Endothelial cell of umbilical vein (primary cell): Measurements from ENCODE around the gene CIB2. TPM values are rescaled to one million over a fixed set of nuclear protein-coding genes. Genes with fewer than 3 reads are reported as not detected.

ENCODE experiments used
- BruUV-seq: library from RNA; stranded (reverse); fragments of 400-500 nt; replicated peaks from 2 replicates; lab custom pipeline; 2021; lab: Mats Ljungman, UMichigan
- CTCF ChIA-PET: fragments of 300-600, 350-600 bp; sonication (Branson Sonifier 250); formaldehyde crosslinking; loops from one replicate; lab custom pipeline; 2021; ENCODE audit warnings: antibody characterized with exemption, inconsistent platforms; lab: Charles Lee
- POLR2A ChIA-PET: fragments of 300-600, 350-600 bp; sonication (Branson Sonifier 250); formaldehyde crosslinking; loops from one replicate; lab custom pipeline; 2021; ENCODE audit warnings: antibody characterized with exemption, inconsistent platforms; lab: Charles Lee
- DNase-seq: peaks from one replicate; pipeline ENCODE4 v3.0.0-alpha.2; 2011; ENCODE audit warnings: low read depth, low spot score
- FAIRE-seq: peaks from 2 replicates; lab custom pipeline; 2011; peaks lifted over from hg19 to GRCh38; lab: Jason Lieb, UNC
- H2AFZ ChIP-seq: 2 replicates; pipeline ENCODE4 v1.6.0; 2012; ENCODE audit warnings: low read depth, low read length, control low read depth, inconsistent platforms
- H3K27ac ChIP-seq: 2 replicates; pipeline ENCODE4 v1.5.1; 2011; ENCODE audit warnings: low read depth, mild to moderate bottlenecking, control low read depth, low read length, moderate library complexity; ENCODE audit not compliant: insufficient read depth
- H3K27me3 ChIP-seq, 2 experiments: 2 replicates each; pipeline versions ENCODE4 v1.6.0 to v1.6.1; 2011; ENCODE audit warnings: low read length in 2 of 2, mixed read lengths in 1 of 2; ENCODE audit not compliant: control insufficient read depth in 2 of 2, insufficient read depth in 2 of 2
- H3K36me3 ChIP-seq, 2 experiments: 2 replicates in 1 of 2; 3 replicates in 1 of 2; pipeline ENCODE4 v1.5.1; 2011; ENCODE audit warnings: low read length in 2 of 2, mild to moderate bottlenecking in 1 of 2, moderate library complexity in 1 of 2; ENCODE audit not compliant: control insufficient read depth in 2 of 2, insufficient read depth in 2 of 2; ENCODE audit errors: extremely low read depth in 1 of 2
- H3K4me1 ChIP-seq: 3 replicates; pipeline ENCODE4 v1.5.1; 2011; ENCODE audit warnings: mild to moderate bottlenecking, low read length; ENCODE audit not compliant: control insufficient read depth, insufficient read depth; ENCODE audit errors: extremely low read depth
- H3K4me2 ChIP-seq: 2 replicates; pipeline ENCODE4 v1.6.1; 2011; ENCODE audit warnings: low read length, control low read depth, mixed read lengths; ENCODE audit not compliant: insufficient read depth
- H3K4me3 ChIP-seq, 3 experiments: fragments of 200-600 bp in 1 of 3; sonication (generic), shearing (Covaris generic) in 1 of 3; replicated peaks in 1 of 3; 2 replicates each; pipeline ENCODE4 v1.5.1; 2011 to 2016; ENCODE audit warnings: control low read depth in 3 of 3, low read length in 3 of 3, mild to moderate bottlenecking in 2 of 3, inconsistent platforms in 1 of 3, low read depth in 1 of 3, moderate library complexity in 1 of 3; ENCODE audit not compliant: insufficient read depth in 1 of 3
- H3K79me2 ChIP-seq: 2 replicates; pipeline ENCODE4 v1.6.0; 2012; ENCODE audit warnings: low read length, inconsistent platforms; ENCODE audit not compliant: control insufficient read depth, insufficient read depth
- H3K9ac ChIP-seq: replicated peaks from 2 replicates; pipeline ENCODE3; 2011; ENCODE audit warnings: low read length, control low read depth; ENCODE audit not compliant: insufficient read depth; ENCODE audit errors: extremely low read depth
- H3K9me1 ChIP-seq: replicated peaks from 3 replicates; pipeline ENCODE4 v1.6.0; 2011; ENCODE audit warnings: mild to moderate bottlenecking, low read length; ENCODE audit not compliant: control insufficient read depth, insufficient read depth; ENCODE audit errors: extremely low read depth
- H3K9me3 ChIP-seq: replicated peaks from 2 replicates; pipeline ENCODE4 v1.5.1; 2012; ENCODE audit warnings: low read length, inconsistent platforms; ENCODE audit not compliant: control insufficient read depth, insufficient read depth
- H4K20me1 ChIP-seq: replicated peaks from 2 replicates; pipeline ENCODE3; 2011; ENCODE audit warnings: mild to moderate bottlenecking, low read length; ENCODE audit not compliant: control insufficient read depth, insufficient read depth; ENCODE audit errors: extremely low read depth
- CTCF ChIP-seq, 2 donors: IDR thresholded peaks; 1 replicate in 1 of 2; 2 replicates in 1 of 2; pipeline ENCODE4 v1.5.1; 2011; ENCODE audit warnings: low read length in 2 of 2, mild to moderate bottlenecking in 2 of 2, moderate library complexity in 2 of 2, control low read depth in 1 of 2, inconsistent platforms in 1 of 2, low read depth in 1 of 2; ENCODE audit not compliant: insufficient read depth in 1 of 2; ENCODE audit errors: extremely low read depth in 1 of 2
- EZH2 ChIP-seq: IDR thresholded peaks from 2 replicates; pipeline ENCODE4 v1.6.1; 2012; ENCODE audit warnings: borderline replicate concordance, low read depth, mild to moderate bottlenecking, moderate library complexity, low read length, inconsistent platforms; ENCODE audit not compliant: severe bottlenecking
- FOS ChIP-seq: IDR thresholded peaks from 2 replicates; pipeline ENCODE4 v1.6.1; 2011; ENCODE audit warnings: mild to moderate bottlenecking, low read length, moderate library complexity, borderline replicate concordance; ENCODE audit not compliant: insufficient read depth
- GATA2 ChIP-seq: IDR thresholded peaks from 2 replicates; pipeline ENCODE4 v1.7.0; 2011; ENCODE audit warnings: low read depth, mild to moderate bottlenecking, moderate library complexity, mixed read lengths, low read length; ENCODE audit not compliant: insufficient read length, insufficient read depth
- JUN ChIP-seq: IDR thresholded peaks from 2 replicates; pipeline ENCODE4 v1.6.1; 2011; ENCODE audit warnings: borderline replicate concordance, low read depth; ENCODE audit not compliant: insufficient read length, insufficient read depth
- MAX ChIP-seq: IDR thresholded peaks from 2 replicates; pipeline ENCODE4 v1.6.1; 2011; ENCODE audit not compliant: insufficient read depth, insufficient read length
- MYC ChIP-seq: IDR thresholded peaks from one replicate; pipeline ENCODE4 v1.6.1; 2011; ENCODE audit warnings: mild to moderate bottlenecking, low read depth, low read length
- POLR2A ChIP-seq: IDR thresholded peaks from 2 replicates; pipeline ENCODE4 v1.6.1; 2012; ENCODE audit warnings: low read depth, mild to moderate bottlenecking, control low read depth, low read length
- POLR2AphosphoS5 ChIP-seq: IDR thresholded peaks from 2 replicates; pipeline ENCODE4 v1.6.1; 2012; ENCODE audit warnings: low read depth, mild to moderate bottlenecking, control low read depth, low read length, moderate library complexity; ENCODE audit not compliant: insufficient read depth
- dilution Hi-C: fragments of 300-500 bp; cut with MboI; formaldehyde crosslinking; loops from one replicate; pipeline ENCODE4 v1.15.0; 2019; ENCODE audit warnings: low sequenced_read_pairs; ENCODE audit not compliant: extremely low pct_ligation_motif_present
- intact Hi-C: fragments of 100-400 bp; cut with micrococcal nuclease; formaldehyde crosslinking; loops from one replicate; pipeline ENCODE4 v1.10.0; 2022
- polyA plus RNA-seq, 4 experiments: library from polyadenylated mRNA; depleted of rRNA in 3 of 4; stranded (reverse) in 3 of 4; unstranded in 1 of 4; fragments of >200 nt; gene quantifications; 2 replicates each; pipeline versions ENCODE4 v1.2.1 to v1.2.3, GENCODE V29; 2011 to 2012; ENCODE audit warnings: missing spikeins in 1 of 4
- total RNA-seq: library from RNA; stranded (reverse); gene quantifications from 2 replicates; pipeline ENCODE4 v1.2.3, GENCODE V29; 2021

Gene CIB2
- total and polyA plus RNA-seq, 2 donors (not counting 3 experiments of a cell fraction or from before 2014, with no cell fraction given) = 4.0 to 7.7 TPM

- Histone ChIP-seq H3K27ac (no peak overlapping the region), H4K20me1 (no peaks in the 10 kb centered on the region), H3K4me1 (peaks cover 45% of the 10 kb centered on the region), H3K36me3 (no peaks in the 10 kb centered on the region), H3K4me2 (no peak overlapping the region), H3K4me3 (no peak overlapping the region), H2AFZ (no peak overlapping the region), H3K9ac (no peak overlapping the region), H3K9me1 (no peaks in the 10 kb centered on the region), H3K79me2 (peaks cover 75% of the 10 kb centered on the region), H3K9me3 (no peaks in the 10 kb centered on the region), H3K27me3 (no peaks in the 10 kb centered on the region)
- dilution Hi-C loops (no loop called here), intact Hi-C loops (no loop called here)
- BruUV-seq = no TSS peak
- CTCF ChIA-PET = interaction anchor here (1.0 to 2.2 kb wide), 6 partner anchors 10 to 46 kb away, joined by 3 to 7 read pairs (median 5); no protein-coding TSS in a partner anchor
- no peak for TF ChIP-seq FOS
- TF ChIP-seq POLR2AphosphoS5 = no peak
- TF ChIP-seq MYC = no peak
- TF ChIP-seq CTCF (IDR thresholded peaks at IDR 0.05; ENCODE audit: extremely low read depth in 1 of 2, insufficient read depth in 1 of 2, low read depth in 1 of 2, low read length in 2 of 2) = no peak
- no peak for TF ChIP-seq MAX
- no peak for TF ChIP-seq POLR2A
- TF ChIP-seq JUN = no peak
- TF ChIP-seq GATA2 = no peak
- no peak for TF ChIP-seq EZH2
- DNase-seq = peak; percentile 34
- no peak for FAIRE-seq
- POLR2A ChIA-PET = no interaction called here
These were observed 69.2 kb downstream of the CIB2 start for GRCh38 chr15:78061963-78062427.
